Activated CD8-positive, alpha-beta memory T cell treated with anti-CD3 and anti-CD28 coated beads, Interleukin-2, amount 10 ng/mL, durations not matched to agents 7 days and 5 days (primary cell): ENCODE results near the gene CNGA2. TPM values are rescaled to one million over a fixed set of nuclear protein-coding genes. Genes with fewer than 3 reads are reported as not detected.

Experiments
- ATAC-seq: fragments of 150-1000 bp; cut with Tn5 transposase; one replicate; pipeline ENCODE4 v1.10.0; 2021; ENCODE audit warnings: moderate library complexity
- CTCF ChIA-PET: fragments of 350-600 bp; sonication (Branson Sonifier 250); formaldehyde crosslinking; loops from one replicate; lab custom pipeline; 2021; ENCODE audit warnings: antibody characterized with exemption; lab: Charles Lee
- DNase-seq: peaks from one replicate; pipeline ENCODE4 v3.0.0-alpha.2; 2020
- H3K27ac Mint-ChIP-seq: one replicate; pipeline ENCODE4 v1.8.0; 2021; ENCODE audit warnings: mild to moderate bottlenecking, mixed read lengths
- H3K27me3 Mint-ChIP-seq: one replicate; pipeline ENCODE4 v1.8.0; 2021; ENCODE audit warnings: mixed read lengths
- H3K36me3 Mint-ChIP-seq: one replicate; pipeline ENCODE4 v1.8.0; 2021; ENCODE audit warnings: mild to moderate bottlenecking, mixed read lengths
- H3K4me1 Mint-ChIP-seq: one replicate; pipeline ENCODE4 v1.8.0; 2021; ENCODE audit warnings: mixed read lengths
- H3K4me3 Mint-ChIP-seq: one replicate; pipeline ENCODE4 v1.8.0; 2021; ENCODE audit warnings: mild to moderate bottlenecking, moderate library complexity, mixed read lengths
- H3K9me3 Mint-ChIP-seq: one replicate; pipeline ENCODE4 v1.8.0; 2022; ENCODE audit warnings: low read depth, mixed read lengths
- total RNA-seq, 2 experiments: library from RNA; stranded (reverse); gene quantifications; one replicate each; pipeline ENCODE4 v1.2.3, GENCODE V29; 2021

The CNGA2 gene
- total RNA-seq, 2 experiments from 2014 or later, result not detected

DNA sequence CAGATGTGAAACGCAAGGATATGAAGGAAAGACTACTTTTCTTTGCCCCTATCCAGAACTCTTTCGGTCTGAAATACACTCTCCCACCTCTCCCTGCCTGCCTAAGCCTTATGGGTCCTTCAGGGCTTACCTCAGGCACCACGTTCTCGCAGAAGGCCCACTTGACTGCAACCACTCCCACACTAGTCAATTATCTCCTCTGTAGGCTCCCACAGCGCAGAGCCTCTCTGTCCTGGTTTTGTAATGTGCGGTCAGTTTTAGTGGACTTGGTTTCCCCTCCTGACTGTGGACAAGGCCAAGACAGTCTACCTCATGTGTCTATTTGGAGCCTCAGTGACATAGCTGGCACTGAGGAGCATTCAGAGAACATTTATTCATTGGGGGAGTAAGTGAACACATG, 11.1 kb downstream of the CNGA2 start:
- no peak for DNase-seq
- Mint-ChIP-seq H3K27ac (no peak overlapping the region), H3K9me3 (no peaks in the 10 kb centered on the region), H3K36me3 (no peaks in the 10 kb centered on the region), H3K4me1 (no peaks in the 10 kb centered on the region), H3K4me3 (no peak overlapping the region), H3K27me3 (peaks cover 3% of the 10 kb centered on the region)
- CTCF ChIA-PET, result no interaction called here
- no peak for ATAC-seq

- no peak for ATAC-seq
- H3K27me3 Mint-ChIP-seq, result peaks cover 3% of the 10 kb centered on the region
- CTCF ChIA-PET, result no interaction called here
- no peak for DNase-seq
- H3K4me3 Mint-ChIP-seq, result no peak overlapping the region
- H3K9me3 Mint-ChIP-seq, result no peaks in the 10 kb centered on the region
- no peaks in the 10 kb centered on the region for H3K4me1 Mint-ChIP-seq
- H3K36me3 Mint-ChIP-seq, result no peaks in the 10 kb centered on the region
- H3K27ac Mint-ChIP-seq, result no peak overlapping the region
These were observed 12.0 kb downstream of the CNGA2 start for GRCh38 chrX:151746502-151746901.

DNA sequence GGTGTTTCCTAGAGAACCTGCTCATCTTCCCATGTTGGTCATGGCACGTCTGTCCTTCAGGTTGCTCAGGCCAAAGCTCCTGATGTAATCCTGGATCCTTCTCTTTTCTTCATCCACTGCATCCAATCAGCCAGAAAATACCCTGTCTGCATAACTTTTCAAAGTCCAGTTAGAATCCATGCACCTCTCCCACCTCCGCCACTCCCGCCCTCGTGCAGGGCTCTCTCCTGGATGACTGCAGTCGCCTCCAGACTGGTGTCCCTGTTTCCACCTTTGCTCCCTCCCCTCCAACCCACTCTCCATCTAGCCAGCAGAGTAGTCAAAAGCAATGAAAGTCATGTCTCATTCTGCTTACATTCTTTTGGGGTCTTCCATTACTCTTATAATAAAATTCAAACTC, 16.0 kb downstream of the CNGA2 start:
- H3K36me3 Mint-ChIP-seq, result no peaks in the 10 kb centered on the region
- CTCF ChIA-PET, result no interaction called here
- H3K4me3 Mint-ChIP-seq, result no peak overlapping the region
- H3K4me1 Mint-ChIP-seq, result no peaks in the 10 kb centered on the region
- H3K9me3 Mint-ChIP-seq, result no peaks in the 10 kb centered on the region
- DNase-seq, result no peak
- no peak overlapping the region for H3K27ac Mint-ChIP-seq
- H3K27me3 Mint-ChIP-seq, result peaks cover 3% of the 10 kb centered on the region
- no peak for ATAC-seq

- DNase-seq, result no peak
- H3K4me3 Mint-ChIP-seq, result no peak overlapping the region
- H3K36me3 Mint-ChIP-seq, result no peaks in the 10 kb centered on the region
- CTCF ChIA-PET, result interaction anchor here (0.6 to 1.4 kb wide), 3 partner anchors 612 to 1173 kb away, joined by 3 to 5 read pairs (median 4); no protein-coding TSS in a partner anchor
- H3K9me3 Mint-ChIP-seq, result no peaks in the 10 kb centered on the region
- H3K27ac Mint-ChIP-seq, result no peak overlapping the region
- ATAC-seq, result no peak
- H3K4me1 Mint-ChIP-seq, result no peaks in the 10 kb centered on the region
- peaks cover 3% of the 10 kb centered on the region for H3K27me3 Mint-ChIP-seq
These were observed 18.3 kb downstream of the CNGA2 start for GRCh38 chrX:151752847-151753246.

DNA sequence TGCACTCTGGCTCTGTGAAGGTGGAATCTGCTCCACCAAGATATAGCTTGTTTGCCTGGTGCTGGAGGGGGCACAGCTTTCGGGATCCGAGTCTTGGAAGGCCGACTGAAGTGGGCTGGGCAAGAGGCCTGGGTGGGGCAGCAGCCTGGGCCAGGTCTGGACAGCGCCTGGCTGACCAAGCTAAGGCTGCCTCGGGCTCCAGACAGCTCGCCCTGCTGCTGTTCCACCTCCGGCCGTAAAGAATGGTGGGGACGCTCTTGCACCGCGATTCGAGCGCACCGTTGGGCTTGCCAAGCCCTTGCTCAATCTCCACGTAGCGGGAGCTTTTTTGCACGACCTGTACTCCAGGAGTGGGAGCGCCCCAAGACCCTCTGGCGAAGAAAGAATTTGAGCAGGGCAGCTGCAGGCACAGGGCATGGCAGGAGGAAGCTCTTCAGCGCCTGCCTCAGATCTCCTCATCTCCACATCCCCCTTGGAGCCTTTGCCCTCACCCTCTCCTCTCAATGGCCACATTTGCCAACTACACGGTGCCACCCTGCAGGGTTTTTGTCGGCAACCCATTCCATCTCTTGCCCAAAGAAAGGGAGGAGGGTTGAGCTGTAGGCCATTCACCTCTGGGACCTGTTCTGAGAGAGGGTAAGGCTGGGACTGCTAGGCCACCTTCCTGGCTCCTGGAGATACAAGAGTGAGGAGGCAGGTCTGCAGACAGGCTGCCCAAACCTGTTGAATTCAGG, 18.9 kb downstream of the CNGA2 start:
- CTCF ChIA-PET, result interaction anchor here (0.6 to 1.4 kb wide), 3 partner anchors 612 to 1172 kb away, joined by 3 to 5 read pairs (median 4); no protein-coding TSS in a partner anchor
- Mint-ChIP-seq H3K4me1 (no peaks in the 10 kb centered on the region), H3K27me3 (peaks cover 3% of the 10 kb centered on the region), H3K9me3 (no peaks in the 10 kb centered on the region), H3K4me3 (no peak overlapping the region), H3K36me3 (no peaks in the 10 kb centered on the region), H3K27ac (no peak overlapping the region)
- ATAC-seq (no peak), DNase-seq (no peak)

- Mint-ChIP-seq H3K4me3 (no peak overlapping the region), H3K27ac (no peak overlapping the region), H3K27me3 (no peaks in the 10 kb centered on the region), H3K4me1 (no peaks in the 10 kb centered on the region), H3K9me3 (no peaks in the 10 kb centered on the region), H3K36me3 (no peaks in the 10 kb centered on the region)
- DNase-seq, result no peak
- CTCF ChIA-PET, result interaction anchor here (1.4 kb wide), 1 partner anchor 1172 kb away, joined by 4 read pairs; no protein-coding TSS in a partner anchor
- no peak for ATAC-seq
These were observed 19.5 kb downstream of the CNGA2 start for GRCh38 chrX:151754047-151754429.

DNA sequence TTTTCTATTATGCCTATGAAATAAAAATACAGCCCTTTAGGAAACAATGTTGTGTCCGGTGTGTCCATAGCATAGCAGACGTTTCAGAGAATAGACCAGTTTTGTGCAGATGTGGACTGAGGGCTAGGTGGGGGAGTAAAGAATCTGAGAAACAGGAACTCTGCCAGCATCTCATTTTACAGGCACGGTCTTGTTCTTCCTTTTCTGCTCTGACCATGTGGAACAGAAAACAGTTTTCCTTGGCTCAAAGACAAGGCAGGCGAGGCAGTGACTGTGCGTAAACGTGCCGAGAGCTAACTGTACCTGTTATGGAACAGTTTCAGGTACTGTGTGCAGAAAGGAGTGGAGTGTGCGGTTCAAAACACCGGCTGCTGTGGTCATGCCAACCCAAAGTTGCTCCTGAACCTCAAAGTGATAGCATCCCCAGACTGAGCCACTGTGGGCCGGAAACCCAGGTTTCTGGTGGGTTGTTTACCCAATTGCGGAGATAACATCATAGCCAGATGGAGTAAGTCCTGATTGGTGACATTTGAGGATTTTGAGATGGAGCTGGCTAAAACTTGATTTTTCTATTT, 20.2 kb downstream of the CNGA2 start:
- Mint-ChIP-seq H3K27ac (no peak overlapping the region), H3K27me3 (no peaks in the 10 kb centered on the region), H3K9me3 (no peaks in the 10 kb centered on the region), H3K4me3 (no peak overlapping the region), H3K36me3 (no peaks in the 10 kb centered on the region), H3K4me1 (no peaks in the 10 kb centered on the region)
- ATAC-seq (no peak), DNase-seq (no peak)
- CTCF ChIA-PET, result interaction anchor here (0.9 kb wide), 1 partner anchor 878 kb away, joined by 3 read pairs; no protein-coding TSS in a partner anchor

- Mint-ChIP-seq H3K27ac (no peak overlapping the region), H3K27me3 (no peaks in the 10 kb centered on the region), H3K36me3 (no peaks in the 10 kb centered on the region), H3K4me1 (no peaks in the 10 kb centered on the region), H3K4me3 (no peak overlapping the region), H3K9me3 (no peaks in the 10 kb centered on the region)
- DNase-seq, result no peak
- CTCF ChIA-PET, result no interaction called here
- no peak for ATAC-seq
These were observed 24.6 kb downstream of the CNGA2 start for GRCh38 chrX:151759041-151759708.

DNA sequence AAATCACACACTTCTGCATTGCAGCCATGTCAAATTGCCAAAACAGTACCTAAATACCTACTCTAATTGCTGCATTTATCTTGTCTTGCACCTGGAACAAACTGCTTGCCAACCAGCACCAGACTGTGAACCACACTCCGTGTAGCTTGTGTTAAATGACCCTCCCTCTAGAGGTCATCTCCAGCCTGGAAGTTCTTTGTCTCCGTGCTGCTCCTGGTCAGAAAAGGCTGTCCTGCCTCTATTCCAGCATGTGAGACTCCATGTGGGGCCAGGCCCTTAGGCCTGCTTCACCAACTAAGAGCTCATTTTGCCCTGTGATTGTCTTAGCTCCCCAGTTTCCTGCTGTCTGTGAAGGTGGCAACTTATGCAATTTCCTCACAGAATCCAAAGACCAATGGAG, 28.3 kb downstream of the CNGA2 start:
- CTCF ChIA-PET, result no interaction called here
- DNase-seq (no peak), ATAC-seq (no peak)
- no peaks in the 10 kb centered on the region for H3K4me1 Mint-ChIP-seq
- H3K4me3 Mint-ChIP-seq, result no peak overlapping the region
- no peaks in the 10 kb centered on the region for H3K9me3 Mint-ChIP-seq
- no peak overlapping the region for H3K27ac Mint-ChIP-seq
- no peaks in the 10 kb centered on the region for H3K27me3 Mint-ChIP-seq
- no peaks in the 10 kb centered on the region for H3K36me3 Mint-ChIP-seq

- no peaks in the 10 kb centered on the region for H3K9me3 Mint-ChIP-seq
These were observed 29.2 kb downstream of the CNGA2 start for GRCh38 chrX:151763711-151764110.

DNA sequence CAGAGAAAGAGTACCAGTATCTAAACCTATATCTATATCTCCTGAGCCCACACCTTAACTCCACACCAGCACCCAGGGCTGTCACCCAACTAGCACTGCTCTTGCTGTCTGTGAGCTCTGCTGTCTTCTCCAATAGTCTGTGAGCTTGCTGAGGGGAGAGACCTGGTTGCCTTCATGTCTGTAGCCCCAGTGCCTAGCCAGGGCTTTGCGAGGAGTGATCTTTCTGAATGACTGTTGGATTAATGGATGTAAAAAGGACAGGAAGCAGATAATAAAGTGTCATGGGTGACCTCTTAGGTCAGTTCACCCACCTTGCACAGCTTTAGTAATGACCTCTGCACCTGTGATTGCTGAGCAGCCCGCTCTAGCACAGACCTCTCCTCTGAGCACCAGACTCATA, 30.5 kb downstream of the CNGA2 start:
- CTCF ChIA-PET, result no interaction called here
- no peak for DNase-seq
- H3K9me3 Mint-ChIP-seq, result no peaks in the 10 kb centered on the region
- no peak overlapping the region for H3K4me3 Mint-ChIP-seq
- no peaks in the 10 kb centered on the region for H3K4me1 Mint-ChIP-seq
- no peaks in the 10 kb centered on the region for H3K36me3 Mint-ChIP-seq
- no peaks in the 10 kb centered on the region for H3K27me3 Mint-ChIP-seq
- no peak overlapping the region for H3K27ac Mint-ChIP-seq
- no peak for ATAC-seq

More at GRCh38 chrX:151763711-151764110, 29.2 kb downstream of the CNGA2 start:
- CTCF ChIA-PET, result no interaction called here
- Mint-ChIP-seq H3K4me1 (no peaks in the 10 kb centered on the region), H3K27me3 (no peaks in the 10 kb centered on the region), H3K27ac (no peak overlapping the region), H3K36me3 (no peaks in the 10 kb centered on the region), H3K4me3 (no peak overlapping the region)
- ATAC-seq (no peak), DNase-seq (no peak)

GRCh38 chrX:151771726-151772125, 37.2 kb downstream of the CNGA2 start:
- no peak for ATAC-seq
- Mint-ChIP-seq H3K4me1 (no peaks in the 10 kb centered on the region), H3K27me3 (no peaks in the 10 kb centered on the region), H3K9me3 (no peaks in the 10 kb centered on the region), H3K4me3 (no peak overlapping the region), H3K36me3 (no peaks in the 10 kb centered on the region), H3K27ac (no peak overlapping the region)
- CTCF ChIA-PET, result no interaction called here
- no peak for DNase-seq

DNA sequence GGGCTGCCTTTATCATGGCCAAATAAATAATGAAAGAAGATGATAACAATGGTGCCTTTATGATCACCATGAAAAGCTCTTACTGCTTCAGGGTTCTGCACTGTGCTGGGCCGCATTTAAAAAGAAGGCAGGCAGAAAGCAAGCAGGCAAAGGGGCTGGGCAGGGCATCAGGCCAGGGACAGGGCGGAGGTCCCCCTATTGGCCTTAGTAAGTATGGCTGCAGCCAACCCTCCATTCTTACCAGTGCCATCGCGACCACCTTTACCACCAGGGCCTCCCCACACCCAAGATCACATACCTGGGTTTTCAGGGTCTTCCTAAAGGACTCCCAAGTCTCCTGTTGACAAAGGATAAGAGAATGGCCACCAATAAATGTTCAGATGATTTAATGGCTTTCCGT, 38.9 kb downstream of the CNGA2 start:
- H3K4me1 Mint-ChIP-seq, result no peaks in the 10 kb centered on the region
- no peaks in the 10 kb centered on the region for H3K27me3 Mint-ChIP-seq
- no peak overlapping the region for H3K27ac Mint-ChIP-seq
- no peak for ATAC-seq
- CTCF ChIA-PET, result no interaction called here
- no peaks in the 10 kb centered on the region for H3K36me3 Mint-ChIP-seq
- no peaks in the 10 kb centered on the region for H3K9me3 Mint-ChIP-seq
- no peak for DNase-seq
- H3K4me3 Mint-ChIP-seq, result no peak overlapping the region

DNA sequence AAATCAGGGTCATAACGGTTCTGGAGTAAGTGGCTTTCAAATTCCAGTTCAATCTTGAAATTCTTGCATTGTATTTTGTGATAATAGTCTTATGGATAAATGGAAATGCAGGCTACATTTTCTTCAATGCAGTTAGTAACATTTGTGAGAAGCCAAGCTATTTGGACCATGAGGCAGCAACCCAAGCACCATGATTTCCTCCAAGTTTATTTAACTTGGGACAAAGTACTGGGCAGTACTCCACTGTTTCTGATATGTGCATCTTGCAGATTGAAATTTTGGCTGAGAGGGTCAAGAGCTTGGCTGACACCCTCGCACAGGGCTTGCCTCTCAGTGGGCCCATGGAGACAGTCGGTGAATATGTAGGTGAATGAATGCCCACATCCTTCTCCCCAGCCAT, 39.9 kb downstream of the CNGA2 start:
- CTCF ChIA-PET, result no interaction called here
- H3K4me1 Mint-ChIP-seq, result no peaks in the 10 kb centered on the region
- H3K36me3 Mint-ChIP-seq, result no peaks in the 10 kb centered on the region
- ATAC-seq (no peak), DNase-seq (no peak)
- no peaks in the 10 kb centered on the region for H3K27me3 Mint-ChIP-seq
- no peak overlapping the region for H3K4me3 Mint-ChIP-seq
- no peaks in the 10 kb centered on the region for H3K9me3 Mint-ChIP-seq
- no peak overlapping the region for H3K27ac Mint-ChIP-seq
